Sigmoid colon (tissue), 7 donors: ENCODE measurements around the gene LRRC8B. TPM values are rescaled to one million over a fixed set of nuclear protein-coding genes. Genes with fewer than 3 reads are reported as not detected.

ENCODE experiments used
- DNase-seq: peaks from one replicate; pipeline ENCODE4 v3.0.0-alpha.2; 2019
- H3K27ac ChIP-seq, 4 donors: fragments of 200-600 bp; sonication (generic); one replicate each; pipeline ENCODE4 v1.5.1; 2016 to 2019; ENCODE audit warnings: mild to moderate bottlenecking in 1 of 4
- H3K27me3 ChIP-seq, 3 donors: fragments of 200-600 bp; sonication (generic); one replicate each; pipeline ENCODE4 v1.5.1; 2019; ENCODE audit warnings: mild to moderate bottlenecking in 1 of 3
- H3K36me3 ChIP-seq, 4 donors: fragments of 200-600 bp; sonication (generic); one replicate each; pipeline ENCODE4 v1.5.1; 2016 to 2019
- H3K4me1 ChIP-seq, 4 donors: fragments of 200-600 bp; sonication (generic); one replicate each; pipeline ENCODE4 v1.5.1; 2017 to 2019
- H3K4me3 ChIP-seq, 4 donors: fragments of 200-600 bp; sonication (generic); one replicate each; pipeline ENCODE4 v1.5.1; 2017 to 2019; ENCODE audit warnings: mild to moderate bottlenecking in 2 of 4, moderate library complexity in 1 of 4
- H3K9me3 ChIP-seq, 4 donors: fragments of 200-600 bp in 3 of 4; sonication (generic) in 3 of 4; one replicate each; pipeline versions ENCODE4 v1.5.1 to v1.6.1; 2013 to 2019
- CTCF ChIP-seq, 4 experiments: fragments of 450-650 bp in 3 of 4; fragments of 200-600 bp in 1 of 4; IDR thresholded peaks; one replicate each; pipeline ENCODE4 v1.5.1; 2016 to 2019; ENCODE audit warnings: antibody characterized with exemption in 4 of 4, mild to moderate bottlenecking in 3 of 4, moderate library complexity in 2 of 4
- EP300 ChIP-seq, 4 donors: sonication (generic); formaldehyde crosslinking; IDR thresholded peaks; one replicate each; pipeline ENCODE4 v1.6.1; 2017; ENCODE audit warnings: antibody characterized with exemption in 4 of 4
- POLR2A ChIP-seq, 2 donors: fragments of 450-650 bp; IDR thresholded peaks; one replicate each; pipeline ENCODE4 v1.6.1; 2016; ENCODE audit warnings: antibody characterized with exemption in 2 of 2, mild to moderate bottlenecking in 2 of 2, moderate library complexity in 2 of 2
- POLR2AphosphoS5 ChIP-seq, 4 donors: sonication (generic); formaldehyde crosslinking; IDR thresholded peaks; one replicate each; pipeline ENCODE4 v1.6.1; 2017; ENCODE audit warnings: antibody characterized with exemption in 4 of 4
- WGBS, 2 donors: extraction: QIAGEN DNeasy Blood & Tissue Kit; methylation state at CpG; one replicate each; pipeline ENCODE4 v1.1.7; 2013; 5-methylcytosine and 5-hydroxymethylcytosine counted together
- intact Hi-C: fragments of 100-400 bp; cut with DNase I; formaldehyde crosslinking; loops from one replicate; pipeline ENCODE4 v1.15.1; 2023
- polyA plus RNA-seq, 3 donors: library from polyadenylated mRNA; stranded (reverse); fragments of 200-250 nt; gene quantifications; one replicate each; pipeline ENCODE4 v1.2.3, GENCODE V29; 2013
- total RNA-seq, 4 donors: library from RNA; depleted of rRNA; stranded (reverse); fragments of >200 nt; gene quantifications; one replicate each; pipeline ENCODE4 v1.1.0, GENCODE V29; 2016
- donor health status: healthy with polysubstance abuse.
- donor health status: Bipolar disorder and iron deficiency.
- donor health status: healthy.

LRRC8B gene
- total and polyA plus RNA-seq, 7 donors: 1.8 to 9.8 (median 4.1) TPM

DNA sequence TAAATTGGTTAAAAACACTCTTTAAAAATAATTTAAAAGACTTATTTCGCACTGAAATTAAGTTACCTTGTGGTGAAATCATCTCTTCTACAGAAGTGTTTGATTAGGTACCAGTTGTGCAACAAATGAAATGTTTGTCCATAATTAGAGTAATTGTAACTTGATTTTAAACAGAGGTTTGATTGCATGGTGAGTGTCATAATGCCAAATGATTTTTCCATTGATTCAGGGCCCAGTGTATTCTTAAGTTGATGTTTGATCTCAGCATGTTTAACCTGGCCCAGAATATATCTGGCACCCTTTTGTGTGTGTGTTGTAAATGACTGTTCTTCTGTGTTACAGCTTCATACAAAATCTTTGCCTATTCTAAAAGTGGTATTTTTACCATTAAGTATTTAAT is 28.5 kb downstream of the LRRC8B start:
- intact Hi-C loops: no loop called here
- 88 to 90% methylated on average over 1 of the region's 1 CpG for WGBS, 2 donors
- H3K27me3 ChIP-seq: no peaks in the 10 kb centered on the region
- no peaks in the 10 kb centered on the region for H3K9me3 ChIP-seq
- no peaks in the 10 kb centered on the region for H3K36me3 ChIP-seq
- H3K4me1 ChIP-seq: peaks cover 0 to 11% (median 5%) of the 10 kb centered on the region in 4 donors
- TF ChIP-seq POLR2AphosphoS5 (IDR thresholded peaks at IDR 0.05) (no peak), EP300 (IDR thresholded peaks at IDR 0.05) (no peak), POLR2A (IDR thresholded peaks at IDR 0.05) (no peak), CTCF (IDR thresholded peaks at IDR 0.05) (no peak)
- peak overlapping the region in 2 of 4 donors; percentile 40 to 46 for H3K27ac ChIP-seq
- no peak for DNase-seq
- H3K4me3 ChIP-seq: no peak overlapping the region

DNA sequence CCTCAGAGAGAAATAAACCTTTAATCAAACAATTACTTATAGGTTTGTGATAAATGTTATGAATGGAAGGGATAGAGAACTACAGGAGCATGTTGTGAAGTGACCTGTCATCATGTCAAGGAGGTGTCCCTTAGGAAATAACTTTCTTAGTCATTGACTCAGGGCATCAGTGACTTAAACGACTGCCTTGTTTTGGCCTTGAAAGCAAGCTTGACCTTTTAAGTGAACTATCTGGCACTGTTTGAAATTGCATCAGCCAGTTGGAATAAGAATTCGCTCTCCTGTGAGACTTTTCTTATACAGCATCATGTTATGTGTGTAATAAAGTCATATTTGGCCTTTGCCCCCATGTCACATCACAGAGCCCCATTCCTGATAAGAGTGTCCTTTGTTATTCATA is 30.9 kb downstream of the LRRC8B start:
- 63 to 75% methylated on average over 2 of the region's 2 CpGs for WGBS, 2 donors
- DNase-seq: no peak
- no peak for TF ChIP-seq CTCF (IDR thresholded peaks at IDR 0.05)
- no peaks in the 10 kb centered on the region for H3K9me3 ChIP-seq
- no peaks in the 10 kb centered on the region for H3K36me3 ChIP-seq
- H3K4me1 ChIP-seq: peaks cover 0 to 11% (median 5%) of the 10 kb centered on the region in 4 donors
- intact Hi-C loops: no loop called here
- no peak overlapping the region for H3K4me3 ChIP-seq
- no peaks in the 10 kb centered on the region for H3K27me3 ChIP-seq
- no peak overlapping the region for H3K27ac ChIP-seq

DNA sequence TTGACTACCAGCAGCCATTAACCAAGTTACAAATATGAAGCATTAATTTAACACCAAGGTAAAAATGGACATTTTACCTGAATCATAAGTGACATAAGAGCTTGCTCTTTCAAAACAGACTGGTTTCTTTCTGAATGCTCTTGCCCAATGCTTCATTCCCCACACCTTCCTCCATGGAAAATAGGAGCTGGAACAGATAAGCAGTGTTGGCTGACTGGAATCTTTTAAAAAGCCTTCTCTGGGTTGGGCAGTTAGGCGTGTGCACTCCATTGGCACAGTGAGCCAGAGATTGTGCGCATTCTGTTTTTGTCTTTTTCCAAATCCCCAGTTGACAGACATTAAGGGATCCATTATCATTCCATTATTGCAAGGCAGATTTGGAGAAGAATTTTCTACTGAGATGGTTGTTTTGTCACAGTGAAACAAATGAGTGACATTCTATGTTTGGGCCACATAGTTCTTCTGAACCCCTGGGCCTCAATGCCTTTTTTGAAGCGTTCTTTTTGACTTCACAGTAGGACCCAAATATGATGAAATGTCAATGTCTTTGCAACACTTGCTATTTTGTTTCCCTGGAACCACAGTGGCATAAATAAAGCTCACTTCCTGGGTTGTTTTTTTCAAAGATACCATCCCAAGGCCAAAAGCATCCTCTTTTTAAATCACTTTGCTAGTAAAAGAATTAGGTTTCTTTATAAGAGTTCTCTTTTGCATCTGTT is 32.3 kb downstream of the LRRC8B start:
- no peak for DNase-seq
- no peak overlapping the region for H3K4me3 ChIP-seq
- H3K9me3 ChIP-seq: no peaks in the 10 kb centered on the region
- peak overlapping the region in 2 of 4 donors; percentile 25 to 35 for H3K27ac ChIP-seq
- TF ChIP-seq POLR2AphosphoS5 (IDR thresholded peaks at IDR 0.05) (no peak), EP300 (IDR thresholded peaks at IDR 0.05) (no peak), POLR2A (IDR thresholded peaks at IDR 0.05) (no peak), CTCF (IDR thresholded peaks at IDR 0.05) (no peak)
- intact Hi-C loops: no loop called here
- WGBS, 2 donors: 93 to 95% methylated on average over 3 of the region's 3 CpGs
- no peaks in the 10 kb centered on the region for H3K36me3 ChIP-seq
- peaks cover 0 to 9% (median 5%) of the 10 kb centered on the region in 4 donors for H3K4me1 ChIP-seq
- H3K27me3 ChIP-seq: no peaks in the 10 kb centered on the region

GRCh38 chr1:89557445-89557825 is 32.8 kb downstream of the LRRC8B start:
- WGBS, 2 donors: 95 to 99% methylated on average over 3 of the region's 3 CpGs
- Histone ChIP-seq H3K36me3 (no peaks in the 10 kb centered on the region), H3K9me3 (no peaks in the 10 kb centered on the region), H3K27ac (peak overlapping the region in 2 of 4 donors; percentile 10 to 18), H3K4me1 (peaks cover 0 to 6% (median 2%) of the 10 kb centered on the region in 4 donors), H3K27me3 (no peaks in the 10 kb centered on the region), H3K4me3 (no peak overlapping the region)
- DNase-seq: no peak
- intact Hi-C loops: no loop called here
- TF ChIP-seq POLR2AphosphoS5 (IDR thresholded peaks at IDR 0.05) (no peak), EP300 (IDR thresholded peaks at IDR 0.05) (no peak), POLR2A (IDR thresholded peaks at IDR 0.05) (no peak), CTCF (IDR thresholded peaks at IDR 0.05) (no peak)

DNA sequence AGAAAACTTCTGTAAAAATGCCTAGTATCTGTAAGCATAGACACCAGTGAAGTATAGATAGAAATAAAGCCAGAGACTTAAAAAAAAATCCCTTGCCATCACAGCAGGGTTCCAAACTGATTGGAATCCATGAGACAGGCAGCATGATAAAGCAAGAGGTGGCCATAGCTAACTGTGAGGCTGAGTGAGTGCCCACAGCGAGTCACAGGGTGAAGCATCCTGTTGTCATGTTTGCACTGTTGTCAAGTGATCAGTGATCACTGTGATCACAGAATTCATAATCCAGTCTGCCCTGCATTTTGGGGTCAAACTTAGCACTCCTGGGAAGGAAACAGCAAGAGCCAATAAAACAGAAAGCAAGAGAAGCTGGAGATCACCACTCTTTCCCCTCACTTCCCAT is 33.3 kb downstream of the LRRC8B start:
- no peak for TF ChIP-seq POLR2A (IDR thresholded peaks at IDR 0.05)
- TF ChIP-seq POLR2AphosphoS5 (IDR thresholded peaks at IDR 0.05): no peak
- no peak for TF ChIP-seq CTCF (IDR thresholded peaks at IDR 0.05)
- no peak for TF ChIP-seq EP300 (IDR thresholded peaks at IDR 0.05)
- Histone ChIP-seq H3K27ac (peak overlapping the region in 2 of 4 donors; percentile 10 to 18), H3K9me3 (no peaks in the 10 kb centered on the region), H3K36me3 (no peaks in the 10 kb centered on the region), H3K4me1 (peaks cover 0 to 3% (median 0%) of the 10 kb centered on the region in 4 donors), H3K27me3 (no peaks in the 10 kb centered on the region), H3K4me3 (no peak overlapping the region)
- WGBS, 2 donors: 98 to 100% methylated on average over 1 of the region's 1 CpG
- intact Hi-C loops: no loop called here
- DNase-seq: no peak
